MM.1S (cell line): ENCODE data around the gene RGS6.

ENCODE experiments used
- DNase-seq: peaks from one replicate; pipeline ENCODE4 v3.0.0-alpha.2; 2015
- H2AFZ ChIP-seq: fragments of 300-600 bp; sonication (generic); 2 replicates; pipeline ENCODE4 v1.6.0; 2016; ENCODE audit warnings: antibody characterized with exemption, low read length
- H3F3A ChIP-seq: fragments of 300-600 bp; sonication (generic); 2 replicates; pipeline ENCODE4 v1.6.1; 2016; ENCODE audit warnings: mild to moderate bottlenecking, antibody characterized with exemption, low read length, moderate library complexity, mixed read lengths; ENCODE audit not compliant: insufficient read depth
- H3K27ac ChIP-seq: fragments of 300-600 bp; sonication (generic); 2 replicates; pipeline ENCODE4 v1.5.1; 2016; ENCODE audit warnings: mild to moderate bottlenecking, low read length
- H3K27me3 ChIP-seq: fragments of 300-600 bp; sonication (generic); replicated peaks from 2 replicates; pipeline ENCODE4 v1.6.0; 2016; ENCODE audit warnings: low read length; ENCODE audit not compliant: insufficient read depth
- H3K36me3 ChIP-seq: fragments of 300-600 bp; sonication (generic); replicated peaks from 2 replicates; pipeline ENCODE4 v1.6.1; 2016; ENCODE audit warnings: mild to moderate bottlenecking, low read length, mixed read lengths; ENCODE audit not compliant: insufficient read depth
- H3K4me1 ChIP-seq: fragments of 300-600 bp; sonication (generic); 2 replicates; pipeline ENCODE4 v1.6.1; 2016; ENCODE audit warnings: low read length, mixed read lengths
- H3K4me2 ChIP-seq: fragments of 300-600 bp; sonication (generic); 2 replicates; pipeline ENCODE4 v1.6.0; 2016; ENCODE audit warnings: low read depth, low read length
- H3K4me3 ChIP-seq: fragments of 300-600 bp; sonication (generic); 2 replicates; pipeline ENCODE4 v1.5.1; 2016; ENCODE audit warnings: low read length, mixed read lengths
- H3K79me2 ChIP-seq: fragments of 300-600 bp; sonication (generic); 2 replicates; pipeline ENCODE4 v1.6.1; 2016; ENCODE audit warnings: mixed run types, low read length, mixed read lengths
- H3K9ac ChIP-seq: fragments of 300-600 bp; sonication (generic); 2 replicates; pipeline ENCODE4 v1.6.1; 2016; ENCODE audit warnings: low read length, mixed read lengths
- H3K9me2 ChIP-seq: fragments of 300-600 bp; sonication (generic); replicated peaks from 2 replicates; pipeline ENCODE4 v1.6.1; 2016; ENCODE audit warnings: mild to moderate bottlenecking, low read length, mixed read lengths; ENCODE audit not compliant: insufficient read depth
- H3K9me3 ChIP-seq: fragments of 300-600 bp; sonication (generic); replicated peaks from 2 replicates; pipeline ENCODE4 v1.6.1; 2016; ENCODE audit warnings: mild to moderate bottlenecking, low read length, mixed read lengths; ENCODE audit not compliant: insufficient read depth
- H4K20me1 ChIP-seq: fragments of 300-600 bp; sonication (generic); 2 replicates; pipeline ENCODE4 v1.6.1; 2016; ENCODE audit warnings: mild to moderate bottlenecking, low read length, moderate library complexity, mixed read lengths; ENCODE audit not compliant: insufficient read depth
- CTCF ChIP-seq: fragments of 300-600 bp; sonication (generic); IDR thresholded peaks from 2 replicates; pipeline ENCODE4 v1.5.1; 2016; ENCODE audit warnings: antibody characterized with exemption, low read length, mixed read lengths
- EZH2 ChIP-seq: fragments of 300-600 bp; sonication (generic); optimal IDR thresholded peaks from 2 replicates; pipeline ENCODE3; 2017; ENCODE audit warnings: low read depth, mild to moderate bottlenecking, antibody characterized with exemption, low read length, mixed read lengths
- EZH2phosphoT487 ChIP-seq: fragments of 300-600 bp; sonication (generic); IDR thresholded peaks from 2 replicates; pipeline ENCODE4 v1.6.1; 2018; ENCODE audit warnings: antibody characterized with exemption, low read length

Gene RGS6

DNA sequence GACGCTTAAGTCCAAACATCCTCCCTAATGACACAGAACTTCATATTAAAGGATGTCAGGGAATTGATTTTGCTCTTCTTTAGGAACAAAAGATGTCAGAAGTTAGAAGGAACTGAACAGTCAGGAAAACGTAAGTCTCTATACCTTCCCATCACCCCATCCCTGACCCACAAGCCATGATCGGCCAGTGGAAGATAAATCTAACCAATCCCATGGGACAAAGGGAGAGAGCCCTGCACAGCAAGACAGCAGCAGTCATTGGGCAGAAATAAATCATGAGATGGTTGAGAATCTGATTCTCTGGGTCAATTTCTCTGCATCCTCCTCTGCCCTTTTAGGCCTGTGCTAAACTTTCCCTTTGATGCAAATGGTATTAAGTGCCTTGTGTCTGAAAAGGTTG lies 414.9 kb downstream of the RGS6 start:
- Histone ChIP-seq H3K4me3 (no peak overlapping the region), H4K20me1 (no peaks in the 10 kb centered on the region), H3K9me2 (no peaks in the 10 kb centered on the region), H3K4me2 (no peak overlapping the region), H3K36me3 (no peaks in the 10 kb centered on the region), H3F3A (no peaks in the 10 kb centered on the region), H3K79me2 (no peaks in the 10 kb centered on the region), H3K4me1 (no peaks in the 10 kb centered on the region), H3K27ac (no peak overlapping the region), H3K27me3 (no peaks in the 10 kb centered on the region), H3K9me3 (no peaks in the 10 kb centered on the region), H2AFZ (no peak overlapping the region), H3K9ac (no peak overlapping the region)
- no peak for DNase-seq
- TF ChIP-seq EZH2 (no peak), CTCF (no peak), EZH2phosphoT487 (no peak)

GRCh38 chr14:72350215-72350614 lies 418.0 kb downstream of the RGS6 start:
- Histone ChIP-seq H3K36me3 (no peaks in the 10 kb centered on the region), H3K9me2 (no peaks in the 10 kb centered on the region), H3K9ac (no peak overlapping the region), H3K4me1 (no peaks in the 10 kb centered on the region), H3F3A (no peaks in the 10 kb centered on the region), H3K9me3 (no peaks in the 10 kb centered on the region), H3K4me2 (no peak overlapping the region), H3K79me2 (no peaks in the 10 kb centered on the region), H3K27me3 (no peaks in the 10 kb centered on the region), H3K4me3 (no peak overlapping the region), H4K20me1 (no peaks in the 10 kb centered on the region), H2AFZ (no peak overlapping the region), H3K27ac (no peak overlapping the region)
- no peak for DNase-seq
- TF ChIP-seq EZH2 (no peak), CTCF (no peak), EZH2phosphoT487 (no peak)

- no peak overlapping the region for H3K4me3 ChIP-seq
- no peaks in the 10 kb centered on the region for H4K20me1 ChIP-seq
- no peaks in the 10 kb centered on the region for H3K27me3 ChIP-seq
- H3K4me1 ChIP-seq = no peaks in the 10 kb centered on the region
- H3K79me2 ChIP-seq = no peaks in the 10 kb centered on the region
- no peak overlapping the region for H3K4me2 ChIP-seq
- H2AFZ ChIP-seq = no peak overlapping the region
- H3F3A ChIP-seq = no peaks in the 10 kb centered on the region
- H3K27ac ChIP-seq = no peak overlapping the region
- no peak for DNase-seq
- no peaks in the 10 kb centered on the region for H3K9me2 ChIP-seq
- no peaks in the 10 kb centered on the region for H3K9me3 ChIP-seq
- no peak for TF ChIP-seq CTCF
- no peak for TF ChIP-seq EZH2phosphoT487
- TF ChIP-seq EZH2 = no peak
- no peaks in the 10 kb centered on the region for H3K36me3 ChIP-seq
- H3K9ac ChIP-seq = no peak overlapping the region
Measured at GRCh38 chr14:72352012-72352411, 419.8 kb downstream of the RGS6 start.
